GM19463 (cell line): ENCODE data around the gene DNMT3B.

Experiments used
- ATAC-seq: cut with Tn5 transposase; IDR thresholded peaks from one replicate; pipeline ENCODE4 v1.9.1; 2021; ENCODE audit warnings: mild to moderate bottlenecking, moderate library complexity; ENCODE audit not compliant: unreplicated experiment

DNMT3B gene

DNA sequence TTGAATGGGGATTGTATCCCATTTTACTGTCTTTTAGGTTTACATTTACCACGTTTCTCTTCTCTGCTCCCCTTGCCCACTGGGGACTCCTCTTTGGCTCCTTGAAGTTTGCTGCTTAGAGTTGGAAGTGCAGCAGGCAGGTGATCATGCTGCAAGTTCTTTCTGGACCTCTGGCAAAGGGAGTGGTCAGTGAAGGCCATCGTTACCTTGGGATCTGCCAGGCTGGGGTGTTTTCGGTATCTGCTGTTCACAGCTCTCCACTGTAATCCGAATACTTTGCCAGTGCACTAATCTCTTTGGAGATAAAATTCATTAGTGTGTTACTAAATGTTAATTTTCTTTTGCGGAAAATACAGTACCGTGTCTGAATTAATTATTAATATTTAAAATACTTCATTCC, 87.4 kb downstream of the DNMT3B start:
- ATAC-seq: no peak

- ATAC-seq: no peak
Observed at GRCh38 chr20:32855387-32855786, 93.2 kb downstream of the DNMT3B start.

DNA sequence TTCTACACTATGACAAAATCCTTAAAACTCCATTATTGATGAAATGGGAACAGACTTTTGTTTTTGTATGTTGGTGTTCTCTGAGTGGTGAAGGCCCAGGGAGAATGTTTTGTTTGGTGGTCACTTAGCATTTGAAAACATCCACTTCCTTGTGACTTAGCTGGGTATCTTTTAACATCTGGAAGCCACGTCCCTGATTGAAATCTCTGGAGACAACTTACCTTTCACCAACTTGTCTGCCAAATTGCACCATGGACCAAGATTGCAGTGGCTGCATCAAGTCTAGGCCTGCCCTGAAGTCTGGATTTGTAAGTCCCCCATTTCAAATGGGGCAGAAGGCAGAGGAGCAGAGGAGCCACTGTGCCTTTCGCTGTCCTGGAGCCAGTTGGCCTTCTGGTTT, 96.0 kb downstream of the DNMT3B start:
- no peak for ATAC-seq
